Measurements from ENCODE around the gene FXYD6.
"Not testable (repeated sequence)": the region's sequence is repeated elsewhere in the genome, so short reads cannot be mapped to it uniquely, and the experiment has no call there.

Gene FXYD6

GRCh38 chr11:117871160-117871559 is 5.3 kb downstream of the FXYD6 start:
- DNase-seq (ENCODE audit: extremely low read depth in 1 of 2, low read depth in 1 of 2) = no peak

DNA sequence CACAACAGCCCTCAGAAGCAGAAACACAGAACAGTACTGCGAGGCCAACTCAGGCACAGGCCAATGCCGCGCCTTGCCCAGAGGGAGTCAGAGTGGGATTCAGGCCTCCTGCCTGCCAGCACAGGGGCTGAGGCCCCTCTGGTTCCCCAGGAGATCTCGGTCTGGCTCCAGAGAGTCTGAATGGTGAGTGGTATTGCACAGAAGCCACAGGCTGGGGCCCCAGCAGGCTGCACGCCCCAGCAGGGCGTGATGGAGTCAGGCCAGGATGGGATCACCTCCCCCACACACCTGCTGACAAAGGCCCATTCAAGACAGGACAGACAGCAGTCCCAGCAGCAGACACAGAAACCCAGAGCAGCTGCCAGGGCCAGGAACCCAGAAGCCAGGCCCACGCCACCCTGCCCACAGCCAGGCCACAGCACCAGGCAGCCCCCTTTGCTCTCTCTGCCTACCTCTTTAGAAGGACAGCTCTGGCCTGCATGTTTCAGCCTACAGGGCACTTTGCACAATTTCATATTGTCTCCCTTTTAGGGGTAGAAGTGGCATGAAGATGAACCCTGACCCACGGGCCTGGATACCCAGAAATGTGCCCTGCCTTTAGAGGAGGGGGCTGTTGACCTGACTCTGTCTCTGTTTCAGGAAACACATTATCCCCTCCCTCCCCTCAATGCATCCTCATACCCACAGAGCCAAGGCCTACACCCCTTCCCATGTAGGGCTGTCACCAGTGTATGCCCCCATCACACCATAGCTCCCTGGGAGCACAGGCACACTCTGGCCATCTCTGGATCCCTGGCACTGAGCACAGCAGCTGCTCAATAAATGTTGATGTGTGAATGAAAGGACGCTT is 6.1 kb downstream of the FXYD6 start:
- no peak for DNase-seq (ENCODE audit: extremely low read depth in 1 of 2, low read depth in 1 of 2)

DNA sequence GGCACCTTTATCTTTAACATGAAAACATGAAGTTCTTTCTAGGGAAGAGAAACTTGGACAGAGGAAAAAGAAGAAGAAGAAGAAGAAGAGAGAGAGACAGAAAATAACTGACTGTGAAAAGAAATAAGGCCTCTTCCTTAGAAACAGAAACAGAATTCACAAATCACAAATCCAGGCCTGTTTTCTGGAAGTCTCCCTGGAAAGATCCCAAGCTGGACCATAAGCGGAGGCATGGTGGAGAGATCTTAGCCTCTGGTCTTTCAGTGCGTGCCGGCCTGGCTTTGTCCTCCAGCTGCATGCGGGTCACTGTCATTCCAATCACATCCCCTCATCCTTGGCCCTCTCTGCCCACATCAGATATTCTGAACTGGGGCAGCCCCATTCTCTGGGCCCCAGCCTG is 6.9 kb downstream of the FXYD6 start:
- DNase-seq (ENCODE audit: extremely low read depth in 1 of 2, low read depth in 1 of 2) = no peak

- DNase-seq (ENCODE audit: extremely low read depth in 1 of 2, low read depth in 1 of 2) = no peak
Measured at GRCh38 chr11:117868815-117869561, 7.5 kb downstream of the FXYD6 start.

DNA sequence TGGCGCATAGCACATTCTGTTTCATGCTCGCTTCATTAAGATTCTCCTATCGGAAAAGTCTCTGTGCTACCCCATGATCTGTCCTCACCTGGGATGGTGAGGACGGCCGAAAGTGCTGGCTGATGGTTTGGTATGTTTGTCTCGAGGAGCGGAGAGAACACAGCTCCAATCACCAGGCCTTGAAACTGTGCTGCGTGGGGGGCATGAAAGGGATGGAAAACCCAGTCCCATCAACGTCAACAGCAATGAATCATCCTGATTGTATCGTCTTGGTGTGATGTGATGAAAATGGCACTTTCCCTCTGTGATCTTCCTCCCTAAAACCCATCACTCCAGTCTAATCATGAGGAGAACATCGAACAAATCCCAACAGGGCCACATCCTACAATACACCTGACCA is 8.4 kb downstream of the FXYD6 start:
- no peak for DNase-seq (ENCODE audit: extremely low read depth in 1 of 2, low read depth in 1 of 2)

DNA sequence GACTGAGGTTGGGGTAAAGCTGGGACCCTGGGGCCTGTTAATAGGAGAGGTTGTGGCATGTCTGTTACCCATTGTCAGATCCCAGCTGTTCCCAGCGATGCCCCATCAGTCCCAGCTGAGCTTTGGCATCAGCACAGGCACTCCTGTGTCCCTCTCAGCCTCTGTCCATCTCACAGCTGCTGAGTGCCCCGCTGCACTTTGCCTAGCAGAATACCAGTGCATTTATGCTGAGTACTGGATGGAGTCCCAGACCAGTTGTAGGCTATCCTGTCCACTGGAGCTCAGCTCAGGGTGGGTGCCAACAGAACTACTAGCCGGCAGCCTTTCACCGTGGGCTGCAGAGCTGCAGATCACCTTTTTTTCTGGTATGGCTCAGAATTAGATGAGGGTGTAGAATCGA is 9.9 kb downstream of the FXYD6 start:
- no peak for DNase-seq (ENCODE audit: extremely low read depth in 1 of 2, low read depth in 1 of 2)

DNA sequence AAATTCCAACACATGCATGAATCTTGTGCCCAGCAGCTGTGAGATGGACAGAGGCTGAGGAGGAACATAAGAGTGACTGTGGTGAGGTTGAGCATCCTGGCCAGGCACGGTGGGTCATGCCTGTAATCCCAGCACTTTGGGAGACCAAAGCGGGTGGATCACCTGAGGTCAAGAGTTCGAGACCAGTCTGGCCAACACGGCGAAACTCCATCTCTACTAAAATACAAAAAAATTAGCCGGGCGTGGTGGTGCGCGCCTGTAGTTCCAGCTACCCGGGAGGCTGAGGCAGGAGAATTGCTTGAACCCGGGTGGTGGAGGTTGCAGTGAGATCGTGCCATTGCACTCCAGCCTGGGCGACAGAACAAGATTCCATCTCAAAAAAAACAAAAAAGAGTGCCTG is 10.9 kb downstream of the FXYD6 start:
- not testable (repeated sequence) for DNase-seq (ENCODE audit: extremely low read depth in 1 of 2, low read depth in 1 of 2)

DNA sequence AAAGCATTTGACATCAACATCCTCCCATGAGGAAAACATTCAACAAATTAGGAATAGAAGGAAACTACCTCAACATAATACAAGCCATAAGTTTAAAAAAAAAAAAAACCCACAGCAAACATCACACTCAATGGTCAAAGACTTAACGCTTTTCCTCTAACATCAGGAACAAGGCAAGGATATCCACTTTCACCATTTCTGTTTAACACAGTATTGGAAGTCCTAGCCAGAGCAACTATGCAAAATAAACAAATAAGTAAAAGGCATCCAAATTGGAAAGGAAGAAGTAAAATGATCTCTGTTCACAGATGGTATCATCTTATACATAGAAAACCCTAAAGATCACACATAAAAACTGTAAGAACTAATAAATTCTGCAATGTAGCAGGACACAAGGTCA is 13.1 kb downstream of the FXYD6 start:
- DNase-seq (ENCODE audit: extremely low read depth in 1 of 2, low read depth in 1 of 2) = no peak

GRCh38 chr11:117862753-117863152 is 13.7 kb downstream of the FXYD6 start:
- DNase-seq (ENCODE audit: extremely low read depth in 1 of 2, low read depth in 1 of 2) = no peak

DNA sequence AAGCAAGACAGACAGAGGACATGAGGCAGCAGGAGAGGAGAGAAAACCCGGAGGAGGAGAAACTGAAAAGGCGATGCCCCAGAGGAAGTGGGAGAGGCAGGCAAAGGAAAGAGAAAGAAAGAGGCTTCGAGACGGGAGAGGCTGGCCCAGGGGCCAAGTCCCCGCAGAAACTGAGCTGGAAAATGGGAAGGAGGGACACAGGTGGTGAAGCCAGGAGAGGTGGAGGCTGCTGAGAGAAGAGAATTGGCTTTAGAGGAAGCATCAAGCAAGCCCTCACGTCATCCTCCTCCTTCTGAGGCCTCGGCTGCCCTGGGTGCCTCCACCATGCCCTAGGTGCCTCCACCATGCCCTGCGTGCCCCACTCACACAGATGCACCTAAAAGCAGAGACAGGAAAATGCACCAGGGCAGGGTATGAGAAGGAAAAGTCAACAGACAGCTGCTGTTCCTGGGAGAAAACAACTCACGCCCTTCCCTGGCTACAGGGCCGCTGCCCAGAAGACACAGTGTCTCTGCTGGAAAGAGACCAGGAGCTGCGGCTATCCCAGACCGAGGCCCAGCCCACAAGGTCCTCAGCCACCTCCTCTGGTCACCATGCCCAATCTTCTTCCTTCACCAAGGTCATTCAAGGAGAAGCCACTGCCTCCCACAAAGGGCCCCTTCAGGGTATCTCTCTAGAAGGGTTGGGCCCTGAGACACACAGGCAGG is 14.3 kb downstream of the FXYD6 start:
- DNase-seq (ENCODE audit: extremely low read depth in 1 of 2, low read depth in 1 of 2) = no peak

GRCh38 chr11:117861151-117862018 is 15.1 kb downstream of the FXYD6 start:
- no peak for DNase-seq (ENCODE audit: extremely low read depth in 1 of 2, low read depth in 1 of 2)

- DNase-seq (ENCODE audit: extremely low read depth in 1 of 2, low read depth in 1 of 2) = no peak
Measured at GRCh38 chr11:117860139-117860538, 16.3 kb downstream of the FXYD6 start.

- no peak for DNase-seq (ENCODE audit: extremely low read depth in 1 of 2, low read depth in 1 of 2)
Measured at GRCh38 chr11:117859488-117860112, 16.9 kb downstream of the FXYD6 start.

GRCh38 chr11:117859061-117859460 is 17.4 kb downstream of the FXYD6 start:
- DNase-seq (ENCODE audit: extremely low read depth in 1 of 2, low read depth in 1 of 2) = no peak

DNA sequence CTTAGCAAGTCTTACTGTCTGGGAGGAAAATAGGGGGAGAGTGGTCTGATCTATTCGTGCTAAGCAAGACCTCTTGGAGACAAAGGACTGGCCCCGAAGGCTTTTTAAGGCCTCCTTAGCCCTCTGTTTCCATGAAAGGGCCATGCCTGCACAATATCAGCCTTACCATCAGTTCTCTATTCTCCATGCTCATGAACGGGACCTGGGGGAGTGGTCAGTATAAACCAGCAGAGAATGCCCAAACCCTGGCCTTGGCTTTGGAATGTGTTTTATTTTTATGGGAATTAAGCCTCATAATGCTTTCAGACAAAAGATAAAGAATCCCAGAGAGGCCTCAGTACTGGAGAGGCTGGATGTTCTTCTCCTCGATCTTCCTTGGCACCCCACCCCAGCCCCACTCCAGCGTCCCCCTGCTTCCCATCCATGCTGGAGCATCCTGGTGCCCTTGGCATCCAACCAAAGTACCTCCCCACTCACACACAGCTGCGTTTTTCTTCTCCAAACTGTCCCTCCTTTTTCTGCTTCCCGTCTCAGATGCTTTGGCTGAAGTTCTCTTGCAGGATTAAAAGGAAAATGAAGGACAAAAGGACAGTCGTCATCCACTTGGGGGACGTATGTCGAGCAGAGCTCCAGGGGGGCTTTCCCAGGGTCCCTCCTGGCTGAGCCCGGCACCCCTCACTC is 18.6 kb downstream of the FXYD6 start:
- DNase-seq (ENCODE audit: extremely low read depth in 1 of 2, low read depth in 1 of 2) = no peak

GRCh38 chr11:117855912-117856651 is 20.4 kb downstream of the FXYD6 start:
- no peak for DNase-seq (ENCODE audit: extremely low read depth in 1 of 2, low read depth in 1 of 2)

DNA sequence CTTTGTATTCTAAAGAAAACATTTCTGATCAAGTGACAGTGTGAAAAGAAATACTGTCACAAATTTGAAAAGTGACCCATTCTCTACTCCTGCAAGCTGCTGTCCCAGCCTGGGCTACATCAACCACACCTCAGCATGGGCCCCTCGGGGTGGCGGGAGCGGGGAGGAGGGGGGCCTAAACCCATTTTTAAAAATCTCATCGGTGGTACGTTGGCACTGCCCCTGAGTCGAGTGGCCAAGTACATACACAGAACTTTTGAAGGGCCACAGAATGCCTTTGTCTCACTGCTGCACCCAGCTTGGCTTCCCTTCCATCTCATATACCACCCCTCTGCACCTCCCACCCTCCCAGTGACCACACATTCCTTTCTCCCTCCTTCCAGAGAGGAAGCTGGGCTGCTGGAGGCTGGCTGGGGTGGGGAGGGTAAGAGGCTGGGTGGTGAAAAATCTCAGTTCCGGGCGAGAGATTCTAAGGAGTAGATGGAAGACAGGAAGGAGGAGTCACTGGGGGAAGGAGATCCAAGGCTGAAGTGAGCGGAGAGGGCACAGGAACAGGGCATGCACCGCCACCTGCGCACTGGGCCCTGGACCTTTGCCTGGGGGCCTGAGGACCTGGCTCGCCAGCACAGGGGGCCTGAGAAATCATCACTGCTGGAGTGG is 21.1 kb downstream of the FXYD6 start:
- no peak for DNase-seq (ENCODE audit: extremely low read depth in 1 of 2, low read depth in 1 of 2)

- DNase-seq (ENCODE audit: extremely low read depth in 1 of 2, low read depth in 1 of 2) = no peak
Measured at GRCh38 chr11:117852309-117852708, 24.1 kb downstream of the FXYD6 start.
